Right atrium auricular region (tissue), 2 donors: Measurements from ENCODE around the gene CDH8. TPM values are rescaled to one million over a fixed set of nuclear protein-coding genes. Genes with fewer than 3 reads are reported as not detected.

ENCODE experiments used
- DNase-seq: peaks from one replicate; pipeline ENCODE4 v3.0.0-alpha.2; 2019; ENCODE audit warnings: low spot score
- H3K27ac ChIP-seq, 2 donors: fragments of 200-600 bp; sonication (generic); 1 replicate in 1 of 2; 2 replicates in 1 of 2; pipeline ENCODE4 v1.5.1; 2016 to 2019
- H3K27me3 ChIP-seq, 2 donors: fragments of 200-600 bp; sonication (generic); one replicate each; pipeline versions ENCODE4 v1.5.1 to v1.6.0; 2017 to 2019
- H3K36me3 ChIP-seq: fragments of 200-600 bp; sonication (generic); one replicate; pipeline ENCODE4 v1.5.1; 2016
- H3K4me1 ChIP-seq, 2 donors: fragments of 200-600 bp; sonication (generic); one replicate each; pipeline versions ENCODE4 v1.5.1 to v1.6.0; 2017 to 2019
- H3K4me3 ChIP-seq, 2 donors: fragments of 200-600 bp; sonication (generic); 1 replicate in 1 of 2; 2 replicates in 1 of 2; pipeline ENCODE4 v1.5.1; 2017 to 2019; ENCODE audit warnings: mild to moderate bottlenecking in 1 of 2, moderate library complexity in 1 of 2
- H3K9me3 ChIP-seq, 2 donors: fragments of 200-600 bp; sonication (generic); one replicate each; pipeline ENCODE4 v1.5.1; 2019
- total RNA-seq, 2 donors: library from RNA; depleted of rRNA; stranded (reverse); fragments of >200 nt; gene quantifications; one replicate each; pipeline ENCODE4 v1.1.0, GENCODE V29; 2016
- TF ChIP-seq, protein P1 (sequence below), 2 donors: fragments of 200-600 bp; sonication (generic); IDR thresholded peaks; one replicate each; pipeline ENCODE4 v1.5.1; 2019; ENCODE audit warnings: antibody characterized with exemption in 2 of 2

The CDH8 gene
- total RNA-seq, 2 donors from 2014 or later, result not detected

- H3K9me3 ChIP-seq, result no peaks in the 10 kb centered on the region
- TF ChIP-seq, protein P1, sequence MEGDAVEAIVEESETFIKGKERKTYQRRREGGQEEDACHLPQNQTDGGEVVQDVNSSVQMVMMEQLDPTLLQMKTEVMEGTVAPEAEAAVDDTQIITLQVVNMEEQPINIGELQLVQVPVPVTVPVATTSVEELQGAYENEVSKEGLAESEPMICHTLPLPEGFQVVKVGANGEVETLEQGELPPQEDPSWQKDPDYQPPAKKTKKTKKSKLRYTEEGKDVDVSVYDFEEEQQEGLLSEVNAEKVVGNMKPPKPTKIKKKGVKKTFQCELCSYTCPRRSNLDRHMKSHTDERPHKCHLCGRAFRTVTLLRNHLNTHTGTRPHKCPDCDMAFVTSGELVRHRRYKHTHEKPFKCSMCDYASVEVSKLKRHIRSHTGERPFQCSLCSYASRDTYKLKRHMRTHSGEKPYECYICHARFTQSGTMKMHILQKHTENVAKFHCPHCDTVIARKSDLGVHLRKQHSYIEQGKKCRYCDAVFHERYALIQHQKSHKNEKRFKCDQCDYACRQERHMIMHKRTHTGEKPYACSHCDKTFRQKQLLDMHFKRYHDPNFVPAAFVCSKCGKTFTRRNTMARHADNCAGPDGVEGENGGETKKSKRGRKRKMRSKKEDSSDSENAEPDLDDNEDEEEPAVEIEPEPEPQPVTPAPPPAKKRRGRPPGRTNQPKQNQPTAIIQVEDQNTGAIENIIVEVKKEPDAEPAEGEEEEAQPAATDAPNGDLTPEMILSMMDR (IDR thresholded peaks at IDR 0.05), result no peak
- no peak overlapping the region for H3K27ac ChIP-seq
- H3K4me3 ChIP-seq, result no peak overlapping the region
- no peaks in the 10 kb centered on the region for H3K36me3 ChIP-seq
- no peak for DNase-seq
- H3K27me3 ChIP-seq, result no peaks in the 10 kb centered on the region
- H3K4me1 ChIP-seq, result no peaks in the 10 kb centered on the region
Observed at GRCh38 chr16:62058412-62058811, 22.2 kb upstream of the CDH8 start.

- Histone ChIP-seq H3K9me3 (no peaks in the 10 kb centered on the region), H3K27me3 (no peaks in the 10 kb centered on the region), H3K4me1 (no peaks in the 10 kb centered on the region), H3K36me3 (no peaks in the 10 kb centered on the region), H3K4me3 (no peak overlapping the region), H3K27ac (no peak overlapping the region)
- TF ChIP-seq, protein P1 (IDR thresholded peaks at IDR 0.05), result no peak
- DNase-seq, result no peak
Observed at GRCh38 chr16:62051942-62052341, 15.7 kb upstream of the CDH8 start.

DNA sequence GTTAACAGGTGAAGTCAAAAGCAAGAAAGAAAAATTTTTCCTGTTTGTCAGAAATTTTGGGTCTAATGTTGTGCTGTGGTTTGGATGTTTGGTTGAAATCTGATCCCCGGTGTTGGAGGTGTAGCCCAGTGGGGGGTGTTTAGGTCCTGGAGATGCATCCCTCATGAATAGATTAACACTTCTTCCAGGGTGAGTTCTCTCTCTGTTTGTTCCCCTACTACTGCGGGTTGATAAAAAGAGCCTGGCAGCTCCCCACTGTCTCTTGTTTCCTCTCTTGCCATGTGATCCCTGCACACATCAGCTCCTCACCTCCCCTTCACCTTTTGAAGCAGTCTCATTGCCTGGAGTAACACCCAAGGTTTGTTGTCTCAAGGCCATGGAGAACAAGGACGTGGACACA, 14.6 kb upstream of the CDH8 start:
- DNase-seq, result no peak
- Histone ChIP-seq H3K36me3 (no peaks in the 10 kb centered on the region), H3K4me3 (no peak overlapping the region), H3K9me3 (no peaks in the 10 kb centered on the region), H3K4me1 (no peaks in the 10 kb centered on the region), H3K27ac (no peak overlapping the region), H3K27me3 (no peaks in the 10 kb centered on the region)
- TF ChIP-seq, protein P1 (IDR thresholded peaks at IDR 0.05), result no peak

DNA sequence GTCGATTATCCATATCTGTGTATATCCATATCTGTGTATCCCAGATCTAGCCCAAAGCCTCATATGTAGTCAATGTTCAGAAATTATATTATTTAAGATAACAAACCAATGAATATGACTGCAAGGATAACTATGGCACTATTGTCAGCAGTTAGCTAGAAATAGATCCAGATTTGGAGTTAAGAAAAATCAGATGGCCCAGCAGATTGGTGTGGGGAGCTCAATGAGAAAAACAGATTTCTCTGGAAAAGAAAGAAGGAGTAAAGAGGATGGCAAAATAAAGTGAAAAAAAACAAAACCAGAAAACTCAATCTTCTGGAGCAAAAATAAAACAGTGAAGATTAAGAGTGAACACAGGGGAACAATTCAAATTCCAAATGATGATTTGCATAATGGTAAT, 10.6 kb upstream of the CDH8 start:
- Histone ChIP-seq H3K4me1 (no peaks in the 10 kb centered on the region), H3K4me3 (no peak overlapping the region)
- TF ChIP-seq, protein P1 (IDR thresholded peaks at IDR 0.05), result no peak

GRCh38 chr16:62041401-62041800, 5.2 kb upstream of the CDH8 start:
- H3K4me1 ChIP-seq, result peaks cover 0 to under 1% of the 10 kb centered on the region in 2 donors
- H3K4me3 ChIP-seq, result no peak overlapping the region
- no peak for DNase-seq
- H3K27me3 ChIP-seq, result peaks cover 0 to 5% of the 10 kb centered on the region in 2 donors
- no peak overlapping the region for H3K27ac ChIP-seq
- TF ChIP-seq, protein P1 (IDR thresholded peaks at IDR 0.05), result peak in 1 of 2 donors; percentile 45
- H3K36me3 ChIP-seq, result no peaks in the 10 kb centered on the region
- no peaks in the 10 kb centered on the region for H3K9me3 ChIP-seq

More for the DNA sequence above, 10.6 kb upstream of the CDH8 start:
- H3K27ac ChIP-seq, result no peak overlapping the region
- no peaks in the 10 kb centered on the region for H3K9me3 ChIP-seq
- H3K27me3 ChIP-seq, result no peaks in the 10 kb centered on the region
- H3K36me3 ChIP-seq, result no peaks in the 10 kb centered on the region
- DNase-seq, result no peak

GRCh38 chr16:62038646-62039045, 2.4 kb upstream of the CDH8 start:
- Histone ChIP-seq H3K4me1 (peaks cover 0 to 21% of the 10 kb centered on the region in 2 donors), H3K4me3 (no peak overlapping the region), H3K27ac (no peak overlapping the region), H3K36me3 (no peaks in the 10 kb centered on the region), H3K27me3 (peaks cover 0 to 16% of the 10 kb centered on the region in 2 donors), H3K9me3 (no peaks in the 10 kb centered on the region)
- TF ChIP-seq, protein P1 (IDR thresholded peaks at IDR 0.05), result no peak
- DNase-seq, result no peak
